Activated CD8-positive, alpha-beta memory T cell treated with anti-CD3 and anti-CD28 coated beads, Interleukin-2, amount 50 U/mL, for 24 hours (primary cell): ENCODE data around the gene MYPOP.
A peak's percentile ranks its signal among the peaks of the same experiment; 100 is the strongest.
"Not testable (repeated sequence)": the region's sequence is repeated elsewhere in the genome, so short reads cannot be mapped to it uniquely, and the experiment has no call there.

ENCODE experiments used
- DNase-seq: peaks from one replicate; pipeline ENCODE4 v3.0.0-alpha.2; 2020; ENCODE audit errors: extremely low read depth

Gene MYPOP

DNA sequence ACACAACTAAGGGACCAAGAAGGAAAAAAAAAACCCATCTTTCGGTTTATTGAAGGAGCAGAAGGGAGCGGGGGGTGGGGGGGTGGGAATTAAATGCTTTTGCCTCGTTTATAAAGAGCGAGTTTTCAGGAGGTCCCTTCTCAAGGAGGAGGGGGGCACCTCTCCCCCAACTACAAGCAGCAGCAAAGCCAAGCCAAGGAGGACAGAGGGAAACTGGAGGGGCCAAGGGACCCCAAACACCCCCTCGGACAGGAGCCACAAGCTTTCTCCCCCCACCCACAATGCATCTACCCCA, 18.9 kb downstream of the MYPOP start:
- no peak for DNase-seq

GRCh38 chr19:45882652-45883585, 19.5 kb downstream of the MYPOP start:
- peak; percentile 45 for DNase-seq

- DNase-seq = no peak
These were observed 20.4 kb downstream of the MYPOP start for GRCh38 chr19:45881909-45882528.

GRCh38 chr19:45881082-45881908, 21.1 kb downstream of the MYPOP start:
- no peak for DNase-seq

- no peak for DNase-seq
These were observed 22.4 kb downstream of the MYPOP start for GRCh38 chr19:45879971-45880370.

DNA sequence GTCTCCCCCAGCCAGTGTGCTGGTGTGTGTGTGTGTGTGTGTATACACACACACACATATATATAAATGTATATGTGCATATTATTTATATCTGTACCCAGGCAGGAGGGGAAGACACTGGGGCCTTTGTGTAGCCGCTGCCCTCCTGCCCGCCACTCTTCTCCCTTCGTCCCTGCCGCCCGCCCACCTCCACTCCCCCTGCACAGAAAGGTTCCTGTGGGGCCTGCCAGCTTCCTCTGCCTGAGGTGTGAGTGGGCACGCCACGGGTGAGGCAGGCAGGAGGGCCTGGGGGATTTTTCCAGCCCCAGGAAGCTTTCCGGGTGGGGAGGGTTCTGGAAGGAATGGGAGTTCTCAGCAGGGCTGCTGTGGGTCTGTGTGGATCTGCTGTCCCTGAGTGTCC, 23.4 kb downstream of the MYPOP start:
- DNase-seq = no peak

DNA sequence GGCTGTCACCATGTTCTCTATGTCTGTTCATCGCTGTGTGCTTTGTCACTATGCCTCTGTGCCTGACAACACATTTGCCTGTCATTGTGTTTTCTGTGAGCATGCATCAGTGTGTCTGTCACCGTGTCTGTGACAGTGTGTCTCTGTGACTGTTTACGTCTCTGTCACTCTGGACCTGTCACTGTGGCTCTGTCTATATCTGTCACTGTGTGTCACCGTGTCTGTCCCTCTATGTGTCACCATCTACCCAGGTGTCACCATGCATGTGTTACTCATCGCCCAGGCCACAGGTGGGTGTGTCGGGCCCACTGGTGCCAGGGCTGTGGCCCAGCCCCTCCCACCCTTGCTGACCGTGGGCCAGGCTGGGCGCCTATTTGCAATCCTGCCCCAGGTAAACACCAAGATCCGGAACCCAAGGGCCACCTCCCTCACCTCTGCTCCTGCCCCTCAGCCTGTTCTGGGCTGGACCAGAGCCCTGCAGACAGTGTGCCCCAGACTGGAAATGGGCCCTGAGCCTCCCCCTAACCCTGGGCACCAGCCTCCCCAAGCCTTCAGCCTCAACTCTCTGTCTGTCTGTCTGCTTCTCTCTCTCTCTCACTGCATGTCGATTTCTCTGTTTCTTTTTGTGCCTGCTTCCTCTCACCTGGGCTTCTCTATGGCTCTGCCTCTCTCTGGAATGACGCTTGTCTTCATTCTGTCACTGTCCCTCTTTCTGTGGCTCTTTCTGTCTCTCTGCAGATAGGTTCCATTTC, 24.2 kb downstream of the MYPOP start:
- DNase-seq = no peak

GRCh38 chr19:45876411-45877197, 25.8 kb downstream of the MYPOP start:
- DNase-seq = no peak

DNA sequence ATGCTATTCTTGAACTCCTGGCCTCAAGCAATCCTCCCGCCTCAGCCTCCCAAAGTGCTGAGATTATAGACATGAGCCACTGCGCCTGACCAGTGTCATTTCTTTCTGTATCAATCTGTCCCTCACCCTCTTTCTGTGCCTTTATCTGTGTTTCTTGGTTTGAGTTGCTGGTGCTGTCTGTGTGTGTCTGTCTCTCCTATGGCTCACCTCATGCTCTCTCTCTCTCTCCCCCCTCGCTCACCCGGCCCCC, 26.3 kb downstream of the MYPOP start:
- DNase-seq = no peak

- DNase-seq = no peak
These were observed 27.8 kb downstream of the MYPOP start for GRCh38 chr19:45874620-45874966.

DNA sequence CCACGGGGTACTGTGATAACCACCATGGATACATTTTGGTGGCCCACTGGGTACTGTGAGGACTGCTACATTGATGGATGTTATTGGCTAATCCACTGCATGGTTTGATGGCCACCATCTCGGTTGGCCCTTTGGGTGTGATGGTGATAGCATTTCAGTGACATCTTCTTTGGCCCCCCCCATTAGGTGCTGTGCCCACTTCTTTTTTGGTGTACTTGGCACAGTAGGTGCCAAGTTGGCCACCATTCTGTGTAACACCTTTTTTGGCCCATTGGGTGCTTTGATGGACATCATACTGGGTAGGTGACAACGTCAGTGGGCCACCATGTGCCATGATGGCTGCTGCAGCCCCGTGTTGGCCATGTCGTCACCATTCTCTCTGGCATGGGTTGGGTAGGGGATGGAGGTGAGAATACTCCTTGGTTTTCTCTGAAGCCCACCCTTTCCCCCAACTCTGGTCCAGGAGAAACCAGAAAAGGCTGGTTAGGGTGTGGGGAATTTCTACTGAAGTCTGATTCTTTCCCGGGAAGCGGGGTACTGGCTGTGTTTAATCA, 29.1 kb downstream of the MYPOP start:
- no peak for DNase-seq

DNA sequence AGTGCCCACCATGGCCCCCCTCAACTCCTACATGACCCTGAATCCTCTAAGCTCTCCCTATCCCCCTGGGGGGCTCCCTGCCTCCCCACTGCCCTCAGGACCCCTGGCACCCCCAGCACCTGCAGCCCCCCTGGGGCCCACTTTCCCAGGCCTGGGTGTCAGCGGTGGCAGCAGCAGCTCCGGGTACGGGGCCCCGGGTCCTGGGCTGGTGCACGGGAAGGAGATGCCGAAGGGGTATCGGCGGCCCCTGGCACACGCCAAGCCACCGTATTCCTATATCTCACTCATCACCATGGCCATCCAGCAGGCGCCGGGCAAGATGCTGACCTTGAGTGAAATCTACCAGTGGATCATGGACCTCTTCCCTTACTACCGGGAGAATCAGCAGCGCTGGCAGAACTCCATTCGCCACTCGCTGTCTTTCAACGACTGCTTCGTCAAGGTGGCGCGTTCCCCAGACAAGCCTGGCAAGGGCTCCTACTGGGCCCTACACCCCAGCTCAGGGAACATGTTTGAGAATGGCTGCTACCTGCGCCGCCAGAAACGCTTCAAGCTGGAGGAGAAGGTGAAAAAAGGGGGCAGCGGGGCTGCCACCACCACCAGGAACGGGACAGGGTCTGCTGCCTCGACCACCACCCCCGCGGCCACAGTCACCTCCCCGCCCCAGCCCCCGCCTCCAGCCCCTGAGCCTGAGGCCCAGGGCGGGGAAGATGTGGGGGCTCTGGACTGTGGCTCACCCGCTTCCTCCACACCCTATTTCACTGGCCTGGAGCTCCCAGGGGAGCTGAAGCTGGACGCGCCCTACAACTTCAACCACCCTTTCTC, 30.1 kb downstream of the MYPOP start:
- no peak for DNase-seq

GRCh38 chr19:45870798-45871197, 31.6 kb downstream of the MYPOP start:
- DNase-seq = no peak

GRCh38 chr19:45867241-45867640, 35.2 kb downstream of the MYPOP start:
- DNase-seq = not testable (repeated sequence)

- DNase-seq = no peak
These were observed 35.8 kb downstream of the MYPOP start for GRCh38 chr19:45866400-45867176.

- DNase-seq = no peak
These were observed 37.0 kb downstream of the MYPOP start for GRCh38 chr19:45865269-45865948.

DNA sequence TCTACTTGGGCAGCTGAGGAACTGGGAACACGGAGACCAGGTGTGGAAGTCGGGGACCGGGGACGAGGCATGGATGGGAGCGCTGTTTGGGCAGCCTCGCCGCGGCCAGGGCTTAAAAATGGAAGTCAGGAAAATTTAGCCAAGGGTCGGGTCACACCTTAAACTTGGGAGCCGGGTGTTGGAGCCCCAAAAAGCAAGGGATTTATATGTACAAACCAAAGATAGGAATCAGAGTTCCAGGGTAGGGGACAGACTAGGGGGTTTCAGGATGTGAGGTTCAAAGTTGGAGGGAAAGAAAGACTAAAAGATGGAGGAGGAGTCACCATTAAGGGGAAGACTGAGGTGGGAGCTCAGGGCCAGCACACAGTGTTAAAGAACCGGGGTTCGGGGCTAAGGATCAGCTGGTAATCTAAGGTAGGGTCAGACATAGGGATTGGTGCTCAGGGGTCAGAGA, 37.8 kb downstream of the MYPOP start:
- no peak for DNase-seq

DNA sequence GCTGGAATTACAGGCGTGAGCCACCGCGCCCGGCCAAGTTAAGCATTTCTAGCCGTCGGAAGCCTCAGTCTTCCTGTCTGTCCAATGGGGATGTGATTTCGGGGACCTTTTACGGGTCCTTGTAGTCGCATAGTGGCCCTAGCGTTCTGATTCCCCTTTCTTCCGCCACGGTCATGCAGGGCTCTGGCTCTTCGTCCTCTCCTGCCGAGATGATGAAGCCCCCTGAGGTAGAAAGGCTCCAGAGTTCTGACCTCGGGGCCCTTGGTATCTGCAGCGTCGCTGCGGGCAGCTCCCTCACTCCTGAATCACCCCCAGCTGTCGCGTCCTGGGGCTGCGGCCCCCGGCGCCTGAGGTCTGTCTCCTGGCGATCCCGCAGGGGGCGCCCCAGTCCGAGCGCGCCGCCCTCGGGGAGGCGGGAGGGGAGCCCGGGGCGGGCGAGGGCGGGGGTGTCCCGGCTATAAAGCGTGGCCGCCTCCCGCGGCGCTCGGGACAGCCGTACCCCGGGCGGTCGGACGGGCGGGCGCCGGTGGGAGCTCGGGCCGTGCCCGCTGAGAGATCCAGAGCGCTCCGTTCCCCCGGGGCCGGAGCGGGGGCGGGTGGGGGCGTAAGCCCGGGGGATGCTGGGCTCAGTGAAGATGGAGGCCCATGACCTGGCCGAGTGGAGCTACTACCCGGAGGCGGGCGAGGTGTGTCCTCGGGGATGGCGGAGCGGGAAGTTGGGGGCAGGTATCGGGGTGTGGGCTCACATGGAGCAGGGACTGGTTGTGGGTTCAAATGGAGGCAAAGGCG, 38.4 kb downstream of the MYPOP start, which contains the start of gene FOXA3:
TSS of gene FOXA3 (plus strand) at position 487 of the 789 bp plus-strand sequence. CDS start at position 618, 131 bp downstream.
- no peak for DNase-seq
